HG02610 (cell line): ENCODE measurements around the gene PLEKHG4.

Source experiments
- ATAC-seq: cut with Tn5 transposase; IDR thresholded peaks from one replicate; pipeline ENCODE4 v1.9.1; 2021; ENCODE audit warnings: mild to moderate bottlenecking, moderate library complexity; ENCODE audit not compliant: unreplicated experiment

PLEKHG4 gene

GRCh38 chr16:67283826-67284555 lies 4.7 kb downstream of the PLEKHG4 start:
- ATAC-seq = no peak

GRCh38 chr16:67284699-67285646 lies 5.6 kb downstream of the PLEKHG4 start:
- ATAC-seq = no peak

- no peak for ATAC-seq
These were observed 7.3 kb downstream of the PLEKHG4 start for GRCh38 chr16:67286441-67287235.

GRCh38 chr16:67287960-67288359 lies 8.6 kb downstream of the PLEKHG4 start:
- ATAC-seq = no peak

GRCh38 chr16:67291461-67291860 lies 12.1 kb downstream of the PLEKHG4 start:
- ATAC-seq = no peak

GRCh38 chr16:67294171-67294757 lies 14.9 kb downstream of the PLEKHG4 start:
- ATAC-seq = no peak

GRCh38 chr16:67294938-67295361 lies 15.6 kb downstream of the PLEKHG4 start:
- ATAC-seq = no peak

- ATAC-seq = no peak
These were observed 17.1 kb downstream of the PLEKHG4 start for GRCh38 chr16:67296420-67296819.

- ATAC-seq = no peak
These were observed 18.9 kb downstream of the PLEKHG4 start for GRCh38 chr16:67298277-67298676.

- no peak for ATAC-seq
These were observed 19.9 kb downstream of the PLEKHG4 start for GRCh38 chr16:67299269-67299668.

GRCh38 chr16:67301080-67301782 lies 21.9 kb downstream of the PLEKHG4 start:
- no peak for ATAC-seq

- no peak for ATAC-seq
These were observed 22.7 kb downstream of the PLEKHG4 start for GRCh38 chr16:67302076-67302475.

- no peak for ATAC-seq
These were observed 23.6 kb downstream of the PLEKHG4 start for GRCh38 chr16:67302970-67303369.

- no peak for ATAC-seq
These were observed 24.7 kb downstream of the PLEKHG4 start for GRCh38 chr16:67304020-67304419.

- ATAC-seq = no peak
These were observed 26.1 kb downstream of the PLEKHG4 start for GRCh38 chr16:67305216-67306071.

GRCh38 chr16:67310561-67310960 lies 31.2 kb downstream of the PLEKHG4 start:
- ATAC-seq = no peak

- peak; percentile 93 for ATAC-seq
These were observed 32.5 kb downstream of the PLEKHG4 start for GRCh38 chr16:67311607-67312488.

- ATAC-seq = no peak
These were observed 33.4 kb downstream of the PLEKHG4 start for GRCh38 chr16:67312719-67313118.
